NCI-H2107 treated with DMSO at 0.1 percent for 48 hours (cell line): ENCODE results near the gene RFX5.

Experiments
- DNase-seq: peaks from one replicate; lab custom pipeline; 2025; ENCODE audit not compliant: unreplicated experiment; lab: John Stamatoyannopoulos, UW

Gene RFX5

DNA sequence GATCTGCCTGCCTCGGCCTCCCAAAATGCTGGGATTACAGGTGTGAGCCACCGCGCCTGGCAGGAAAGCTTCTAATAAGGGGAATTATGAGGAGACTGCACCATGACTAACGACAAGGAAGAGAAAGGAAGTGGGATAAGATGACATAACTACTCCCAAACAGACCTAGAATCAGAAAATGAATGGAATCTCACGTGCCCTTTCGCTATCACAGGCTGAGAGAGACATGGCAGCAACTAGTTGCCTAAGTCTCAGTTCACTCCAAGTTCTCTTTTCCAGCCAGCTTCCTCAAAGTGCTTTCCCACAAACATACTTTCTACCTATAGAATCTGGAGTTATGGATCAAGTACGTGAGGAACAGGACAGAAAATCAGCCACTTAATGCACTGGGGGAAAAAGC is 21.8 kb downstream of the RFX5 start:
- no peak for DNase-seq

DNA sequence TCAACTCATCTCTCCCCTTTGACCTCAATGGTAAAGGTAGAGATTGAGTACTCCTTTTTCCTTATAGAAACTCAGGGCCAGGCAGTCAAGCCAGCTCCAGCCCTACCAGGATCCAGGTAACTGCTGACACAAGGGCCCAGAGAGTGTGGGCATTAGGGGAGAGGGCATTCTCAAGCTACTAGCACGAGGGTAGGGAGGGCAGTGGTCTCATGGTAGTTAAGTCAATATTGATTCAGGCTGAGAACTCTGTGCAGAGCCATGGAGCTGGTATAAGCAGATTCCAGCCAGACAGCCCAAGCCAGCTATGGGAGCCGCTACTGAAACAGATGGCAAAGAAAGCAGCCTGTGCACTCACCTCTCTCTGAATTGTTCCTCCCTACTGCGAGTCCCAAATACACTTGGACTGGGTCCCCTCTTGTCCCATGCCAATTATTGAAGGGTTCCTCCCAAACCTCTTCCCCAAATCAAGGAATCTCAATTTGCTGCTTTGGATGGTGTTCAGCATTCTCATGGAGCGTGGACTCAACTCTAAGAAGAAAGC is 22.6 kb downstream of the RFX5 start:
- no peak for DNase-seq

DNA sequence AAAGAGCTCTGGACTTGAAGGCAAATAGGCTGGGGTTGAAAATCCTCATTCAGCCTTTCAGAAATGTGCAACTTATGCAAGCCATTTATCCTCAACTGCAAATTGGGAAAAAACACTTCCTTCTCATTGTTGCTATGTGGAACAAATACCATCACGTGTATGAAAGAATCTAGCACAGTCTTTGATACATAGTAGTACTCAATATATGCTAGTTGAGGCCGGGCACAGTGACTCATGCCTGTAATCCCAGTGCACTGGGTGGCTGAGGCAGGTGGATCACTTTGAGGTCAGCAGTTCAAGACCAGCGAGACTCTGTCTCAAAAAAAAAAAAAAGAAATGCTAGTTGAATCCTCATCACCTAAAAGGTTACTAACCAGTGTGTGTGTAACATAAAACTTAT is 28.1 kb downstream of the RFX5 start:
- no peak for DNase-seq

DNA sequence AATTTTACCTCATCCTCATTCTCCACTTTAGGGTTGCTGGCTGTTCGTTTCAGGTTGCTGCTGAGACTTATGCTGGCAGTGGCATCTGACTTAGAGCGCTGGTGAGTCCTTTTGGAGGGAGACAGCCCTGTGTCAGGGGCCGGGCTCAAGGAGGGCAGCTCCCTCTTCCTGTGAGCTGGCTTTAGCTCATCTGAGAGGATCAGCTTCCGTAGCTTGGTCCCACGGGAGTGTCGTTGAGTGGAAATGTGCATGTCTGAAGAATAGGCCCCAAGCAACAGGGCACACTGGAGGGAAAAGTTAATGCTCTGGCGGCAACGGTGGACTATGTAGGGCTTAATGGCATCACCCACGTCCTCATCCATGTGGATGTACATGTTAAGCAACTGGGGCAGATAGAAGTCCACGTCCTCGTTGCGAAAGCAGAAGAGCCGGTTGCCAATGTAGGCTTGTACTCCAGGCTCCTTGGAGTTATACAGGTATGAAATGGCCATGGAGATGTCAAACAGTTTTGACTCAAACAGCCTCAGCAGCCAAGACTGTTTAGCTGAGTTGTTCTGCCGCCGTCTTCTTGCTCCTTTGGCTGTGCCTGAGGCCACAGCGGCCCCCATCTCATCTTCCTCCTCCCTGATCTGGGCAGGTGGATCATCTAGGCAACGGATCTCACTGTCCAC is 31.4 kb downstream of the RFX5 start:
- DNase-seq: no peak

DNA sequence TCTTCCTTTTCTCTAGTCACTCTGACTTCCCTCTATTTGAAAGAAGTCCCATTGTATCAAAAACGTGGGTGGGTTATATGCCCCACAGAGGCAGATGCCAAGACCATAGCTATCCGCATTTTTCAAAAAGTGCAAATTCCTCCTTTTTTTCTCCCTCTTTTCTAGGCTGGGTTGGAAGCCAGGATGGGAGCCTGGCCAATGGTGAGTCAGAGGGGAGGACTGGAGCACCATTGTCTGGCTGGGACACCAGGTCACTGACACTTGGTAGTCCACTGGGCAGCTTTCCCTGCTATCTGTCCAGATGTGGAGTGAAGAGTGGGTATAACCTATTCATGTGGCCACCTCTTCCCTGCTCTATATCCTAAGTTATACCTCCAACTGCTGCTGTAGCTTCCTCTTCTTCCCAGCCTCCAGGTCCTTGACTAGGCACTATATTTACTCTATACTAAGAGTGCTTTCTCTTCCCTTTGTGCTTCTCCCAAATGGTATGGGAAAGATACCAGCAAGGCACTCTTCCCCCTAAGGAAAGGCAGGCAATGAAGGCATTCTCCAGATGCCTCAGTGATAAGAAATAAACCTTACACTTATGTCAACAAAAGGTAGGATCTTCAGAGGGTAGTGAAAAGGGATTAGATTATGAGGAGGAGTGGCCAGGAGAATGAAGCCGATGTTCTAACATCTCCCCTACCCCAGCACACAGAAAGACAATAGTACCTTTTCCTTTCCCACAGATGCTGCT is 32.7 kb downstream of the RFX5 start:
- DNase-seq: no peak

DNA sequence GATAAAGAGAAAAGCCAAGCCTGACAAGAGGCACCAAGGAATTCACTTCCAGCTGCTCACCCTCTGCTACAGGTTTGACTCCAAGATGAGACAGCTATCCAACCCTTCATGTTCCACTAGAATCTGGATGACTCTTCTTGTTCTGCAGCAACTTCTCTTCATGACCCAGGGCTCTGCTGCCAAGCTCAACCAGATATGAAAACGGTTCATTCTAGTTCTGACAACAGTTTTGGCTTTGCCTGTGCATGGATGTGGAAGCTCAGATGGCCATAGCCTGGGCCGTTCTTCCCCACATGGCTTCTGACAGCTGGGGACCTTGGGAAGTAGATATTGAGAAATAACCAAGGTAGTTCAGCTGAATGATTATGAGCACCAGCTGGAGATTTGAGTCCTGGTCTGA is 33.6 kb downstream of the RFX5 start:
- no peak for DNase-seq

DNA sequence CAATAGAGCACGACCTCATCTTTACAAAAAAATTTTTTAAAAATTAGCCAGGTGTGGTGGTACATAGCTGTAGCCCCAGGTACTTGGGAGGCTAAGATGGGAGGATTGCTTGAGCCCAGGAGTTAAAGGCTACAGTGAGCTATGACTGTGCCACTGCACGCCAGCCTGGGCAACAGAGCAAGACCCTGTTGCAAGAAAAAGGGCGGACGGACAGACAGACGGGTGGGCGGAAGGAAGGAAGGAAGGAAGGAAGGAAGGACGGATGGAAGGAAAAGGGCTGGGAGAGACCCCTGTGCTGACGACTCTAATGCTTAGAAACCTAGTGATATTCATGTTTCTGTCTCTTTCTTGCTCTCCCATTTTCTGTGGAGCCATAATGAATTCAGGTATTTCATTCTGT is 34.2 kb downstream of the RFX5 start:
- DNase-seq: no peak

DNA sequence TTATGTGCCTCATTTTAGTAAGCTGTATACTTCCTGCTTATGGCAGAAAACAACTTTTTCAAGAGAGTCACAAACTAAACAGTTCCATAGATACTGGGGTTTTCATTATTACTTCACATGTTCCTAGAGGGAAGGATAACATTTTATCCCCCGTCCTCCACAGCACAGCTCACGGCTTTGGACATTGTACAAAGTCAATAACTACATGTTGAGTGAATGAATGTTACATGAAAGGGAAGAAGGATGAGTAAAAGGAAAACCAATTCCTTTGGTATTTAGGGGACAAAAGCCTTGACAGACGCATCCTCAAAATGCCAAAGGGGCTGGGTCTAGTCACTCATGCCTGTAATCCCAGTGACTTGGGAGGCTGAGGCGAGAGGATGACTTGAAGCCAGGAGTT is 34.6 kb downstream of the RFX5 start:
- DNase-seq: no peak

DNA sequence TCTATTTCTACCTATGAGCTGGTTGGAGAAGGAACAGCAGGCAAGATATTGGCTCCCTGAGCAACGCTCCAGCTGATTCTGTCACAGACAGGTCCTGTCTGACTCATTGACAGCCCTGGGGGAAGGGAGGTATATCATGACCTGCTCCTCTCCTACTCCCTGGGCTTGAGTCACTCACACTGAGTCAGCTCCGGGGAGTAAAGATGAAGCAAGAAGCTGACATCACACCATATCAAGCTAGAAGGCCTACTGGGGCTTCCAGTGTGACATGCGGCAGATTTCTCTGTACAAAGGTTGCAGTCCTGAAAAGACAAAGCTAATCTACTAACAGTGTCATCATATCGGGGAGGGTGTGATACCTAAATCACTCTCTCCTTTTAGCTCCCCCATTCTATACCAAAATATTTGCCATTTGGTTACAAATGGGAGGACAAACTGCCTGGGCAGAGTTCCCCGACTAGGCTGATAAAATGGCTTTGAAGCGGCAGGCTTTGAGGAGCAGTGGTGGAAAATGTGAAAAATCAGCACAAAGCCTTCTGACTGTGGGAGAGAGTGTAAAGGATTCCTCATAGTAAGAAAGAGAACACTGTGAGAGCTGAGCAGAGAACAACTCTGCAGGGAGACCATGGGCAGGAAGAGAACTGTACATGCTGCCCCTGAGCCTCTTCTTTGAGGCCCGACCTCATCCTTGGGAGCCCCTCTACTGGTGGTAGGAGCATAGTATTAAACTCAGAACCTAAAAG is 35.3 kb downstream of the RFX5 start:
- DNase-seq: no peak

DNA sequence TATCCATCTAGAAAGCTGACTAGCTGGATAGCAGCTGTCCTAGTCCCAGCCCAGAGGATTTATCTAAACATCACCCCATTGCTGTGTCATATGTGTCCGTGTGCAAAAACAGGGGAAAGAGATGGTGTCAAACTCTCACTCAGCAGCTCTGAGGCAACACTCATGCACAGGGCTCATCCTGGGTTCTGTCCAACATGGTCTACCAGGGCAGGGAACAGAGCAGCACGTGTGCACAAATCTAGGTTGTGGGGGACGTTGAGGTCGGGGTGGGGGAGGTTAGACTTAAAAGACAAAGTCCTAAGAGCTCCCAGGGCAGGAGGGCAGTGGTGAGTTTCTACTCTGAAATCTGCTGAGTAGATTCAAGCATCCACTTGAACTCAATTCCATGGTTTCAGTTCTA is 36.0 kb downstream of the RFX5 start:
- no peak for DNase-seq

DNA sequence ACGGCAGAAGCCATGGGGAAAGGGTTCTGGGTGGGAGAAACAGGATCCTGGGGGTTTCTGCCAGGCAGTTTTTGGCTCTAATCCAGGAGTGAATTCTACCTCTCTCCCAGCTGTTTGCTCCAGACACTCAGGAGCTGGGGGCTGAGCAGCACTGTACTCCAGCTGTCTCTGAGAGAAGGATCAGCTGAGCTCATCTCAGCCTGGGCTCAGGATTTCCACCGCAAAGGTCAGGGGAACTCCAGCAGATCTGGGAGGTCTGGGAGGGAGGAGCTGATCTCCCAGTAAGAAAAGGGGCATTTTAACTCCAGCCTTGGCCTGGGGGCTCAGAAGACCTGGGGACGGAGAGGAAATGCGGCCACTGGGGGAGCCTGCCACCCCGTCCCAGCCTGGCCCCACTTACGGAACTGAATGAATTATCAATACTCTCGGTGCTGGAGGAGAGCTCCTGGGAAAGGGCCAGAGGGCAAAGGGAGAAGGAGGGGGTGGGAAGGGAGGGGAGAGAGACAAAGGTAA is 37.2 kb downstream of the RFX5 start:
- no peak for DNase-seq

DNA sequence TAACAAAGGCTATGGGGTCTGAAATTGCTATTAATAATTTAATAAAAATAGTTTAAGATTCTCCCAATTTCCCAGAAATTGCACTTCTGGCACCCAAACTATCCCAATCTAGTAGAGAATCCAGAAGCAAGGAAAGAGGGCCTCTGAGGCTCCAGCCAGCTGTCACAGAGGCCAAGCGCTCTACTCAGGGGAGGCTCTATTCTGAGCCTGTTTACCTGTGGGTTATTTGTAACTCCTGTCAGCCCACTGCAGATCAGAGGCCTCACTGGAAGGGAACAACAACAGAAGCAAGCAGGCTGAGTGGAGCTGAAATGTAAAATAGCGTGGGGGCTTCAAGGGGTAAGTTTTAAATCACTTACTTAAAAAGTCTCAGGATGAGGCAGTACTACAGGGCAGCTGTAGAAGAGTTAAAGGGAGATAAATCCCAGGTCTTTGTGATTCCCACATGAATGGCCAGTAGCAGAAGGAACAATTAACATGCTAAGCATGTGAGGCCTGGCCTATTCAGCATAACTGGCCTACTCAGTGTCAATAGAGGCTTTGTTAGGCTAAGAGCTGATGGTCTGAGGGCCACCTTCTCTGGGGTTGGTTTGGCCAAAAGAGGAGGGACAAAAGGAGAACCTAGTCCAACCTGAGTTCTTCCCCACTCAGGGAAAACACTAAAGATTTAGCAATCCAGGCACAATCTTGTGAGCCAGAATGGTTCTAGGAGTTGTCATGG is 52.1 kb downstream of the RFX5 start:
- no peak for DNase-seq

DNA sequence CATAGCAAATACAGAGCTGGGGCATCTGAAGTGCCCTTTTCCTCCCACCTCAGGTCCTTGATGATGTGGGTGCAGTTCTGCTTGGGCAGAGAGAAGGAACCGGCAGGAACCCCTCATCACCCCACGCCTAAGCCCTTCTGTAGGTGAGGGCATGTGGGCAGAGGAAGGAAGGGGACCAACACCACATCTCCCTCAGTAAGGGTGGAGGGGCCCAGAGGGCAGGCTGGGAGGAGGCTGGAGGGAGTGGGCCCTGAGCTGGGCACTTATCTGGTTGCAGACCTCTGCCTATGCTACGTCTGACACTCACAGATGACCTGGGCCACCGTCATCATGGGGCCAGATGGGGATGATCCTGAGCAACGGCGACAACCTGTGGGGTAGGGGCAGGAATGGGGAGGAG is 54.0 kb downstream of the RFX5 start:
- no peak for DNase-seq

DNA sequence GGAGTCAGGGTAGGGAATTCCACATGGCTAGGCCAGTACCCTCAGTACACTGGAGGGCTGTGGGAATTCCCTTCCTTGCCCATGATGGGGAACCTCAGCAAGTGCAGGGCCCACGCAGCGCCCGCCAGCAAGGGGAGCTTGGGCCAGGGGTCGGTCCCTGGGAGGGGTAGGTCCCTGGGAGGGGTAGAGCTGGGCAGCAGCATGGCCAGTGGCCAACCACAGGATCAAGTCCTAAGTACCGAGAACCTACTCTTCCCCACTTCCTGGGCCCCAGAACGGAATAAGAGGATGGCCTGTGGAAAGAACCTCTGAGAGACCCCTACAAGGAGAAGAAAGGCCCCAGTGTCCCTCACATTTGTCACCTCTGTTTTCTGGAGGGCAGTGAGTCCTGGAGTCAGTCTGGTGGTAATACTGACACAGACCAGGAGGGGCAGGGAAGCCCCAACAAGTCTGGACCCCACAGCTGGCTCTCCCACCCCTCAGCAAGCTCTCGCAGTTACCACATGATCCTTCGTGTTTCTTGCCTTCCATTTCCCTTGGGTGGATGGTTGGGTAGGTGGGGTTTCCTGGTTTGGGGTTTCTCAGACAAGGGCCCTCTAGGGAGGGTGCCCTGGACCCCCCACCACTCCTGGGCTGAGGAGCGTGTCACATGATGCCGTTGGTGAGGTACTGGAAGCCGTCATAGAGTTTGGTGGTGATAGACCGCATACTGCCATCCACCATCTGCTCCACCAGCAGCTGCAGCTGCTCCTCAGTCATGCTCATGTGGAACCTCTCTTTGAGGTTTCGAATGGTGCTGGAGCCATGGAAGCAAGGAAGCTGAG is 54.6 kb downstream of the RFX5 start:
- peak; percentile 15 for DNase-seq

DNA sequence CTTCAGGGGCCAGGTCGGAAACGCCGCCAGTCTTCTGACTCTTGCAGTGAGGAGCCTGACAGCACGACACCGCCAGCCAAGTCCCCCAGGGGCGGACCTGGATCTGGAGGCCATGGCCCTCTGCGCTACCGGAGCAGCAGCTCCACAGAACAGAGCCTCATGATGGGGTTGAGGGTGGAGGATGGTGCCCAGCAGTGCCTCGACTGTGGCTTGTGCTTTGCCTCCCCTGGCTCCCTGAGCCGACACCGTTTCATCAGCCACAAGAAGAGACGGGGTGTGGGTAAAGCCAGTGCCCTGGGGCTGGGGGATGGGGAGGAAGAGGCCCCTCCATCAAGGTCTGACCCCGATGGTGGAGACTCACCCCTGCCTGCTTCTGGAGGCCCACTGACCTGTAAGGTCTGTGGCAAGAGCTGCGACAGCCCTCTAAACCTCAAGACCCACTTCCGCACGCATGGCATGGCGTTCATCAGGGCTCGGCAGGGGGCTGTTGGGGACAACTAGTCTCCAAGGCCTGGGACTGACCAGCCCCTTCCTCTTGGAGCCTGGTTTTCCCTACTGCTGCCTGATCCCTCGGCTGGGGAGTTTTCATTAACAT is 56.2 kb downstream of the RFX5 start:
- DNase-seq: no peak
